CD4-positive, CD25-positive, alpha-beta regulatory T cell (primary cell): ENCODE results near the gene CACNB1. TPM values are rescaled to one million over a fixed set of nuclear protein-coding genes. Genes with fewer than 3 reads are reported as not detected.

Source experiments
- ATAC-seq, 2 donors: fragments of 150-1000 bp; cut with Tn5 transposase; one replicate each; pipeline ENCODE4 v1.10.0; 2021; ENCODE audit warnings: low read depth in 2 of 2, moderate number of reproducible peaks in 2 of 2, moderate library complexity in 1 of 2
- DNase-seq, 3 donors: peaks; one replicate each; pipeline versions ENCODE4 v3.0.0 to v3.0.0-alpha.2; 2012 to 2022; ENCODE audit warnings: mixed read lengths in 1 of 3
- H3K27ac ChIP-seq: one replicate; pipeline ENCODE4 v1.7.0; 2013; ENCODE audit warnings: mild to moderate bottlenecking, low read length; ENCODE audit not compliant: insufficient read depth, poor library complexity, severe bottlenecking
- H3K27me3 ChIP-seq: one replicate; pipeline ENCODE4 v1.7.0; 2013; ENCODE audit warnings: low read length; ENCODE audit not compliant: control insufficient read depth, insufficient read depth
- H3K36me3 ChIP-seq: one replicate; pipeline ENCODE4 v1.7.0; 2013; ENCODE audit warnings: mild to moderate bottlenecking, low read length, moderate library complexity; ENCODE audit not compliant: control insufficient read depth, insufficient read depth
- H3K4me1 ChIP-seq: 2 replicates; pipeline ENCODE4 v1.7.0; 2013; ENCODE audit warnings: mild to moderate bottlenecking, low read length; ENCODE audit not compliant: insufficient read depth, control insufficient read depth, poor library complexity, severe bottlenecking
- H3K4me3 ChIP-seq: one replicate; pipeline ENCODE4 v1.7.0; 2013; ENCODE audit warnings: low read depth, mild to moderate bottlenecking, low read length, moderate library complexity
- H3K9me3 ChIP-seq, 2 experiments: 1 replicate in 1 of 2; 2 replicates in 1 of 2; pipeline ENCODE4 v1.7.0; 2013; ENCODE audit warnings: low read length in 2 of 2, mild to moderate bottlenecking in 1 of 2, moderate library complexity in 1 of 2; ENCODE audit not compliant: control insufficient read depth in 2 of 2
- H3K27ac Mint-ChIP-seq, 3 donors: one replicate each; pipeline ENCODE4 v1.8.0; 2020 to 2022; ENCODE audit warnings: mild to moderate bottlenecking in 3 of 3, mixed read lengths in 3 of 3, moderate library complexity in 2 of 3
- H3K27me3 Mint-ChIP-seq: one replicate; pipeline ENCODE4 v1.8.0; 2022; ENCODE audit warnings: mild to moderate bottlenecking, mixed read lengths
- H3K36me3 Mint-ChIP-seq: one replicate; pipeline ENCODE4 v1.8.0; 2020; ENCODE audit warnings: mixed read lengths
- H3K4me1 Mint-ChIP-seq, 4 donors: one replicate each; pipeline ENCODE4 v1.8.0; 2020 to 2022; ENCODE audit warnings: mixed read lengths in 4 of 4, mild to moderate bottlenecking in 1 of 4
- H3K4me3 Mint-ChIP-seq, 4 donors: one replicate each; pipeline ENCODE4 v1.8.0; 2020 to 2022; ENCODE audit warnings: mild to moderate bottlenecking in 4 of 4, mixed read lengths in 4 of 4, moderate library complexity in 3 of 4
- H3K9me3 Mint-ChIP-seq, 7 donors: one replicate each; pipeline ENCODE4 v1.8.0; 2020 to 2022; ENCODE audit warnings: mixed read lengths in 7 of 7, mild to moderate bottlenecking in 3 of 7, moderate library complexity in 2 of 7
- polyA plus RNA-seq, 4 donors: library from polyadenylated mRNA; unstranded; fragments of 300-500 nt; fragmentation: Illumina TruSeq; gene quantifications; one replicate each; pipeline ENCODE4 v1.2.3, GENCODE V29; 2021
- total RNA-seq: library from RNA; stranded (reverse); gene quantifications from one replicate; pipeline ENCODE4 v1.2.3, GENCODE V29; 2022

CACNB1 gene
- total RNA-seq (19.3 TPM), polyA plus RNA-seq (1 to 10 TPM in 2 of 4 donors, under 1 TPM in 2; 0.48 to 1.5 (median 0.97) TPM)

GRCh38 chr17:39197380-39198185 lies at the start of gene CACNB1:
Gene CACNB1 (minus strand): TSS chr17:39197669. CDS start chr17:39197495, 174 bp downstream.
- peak; percentile 17 to 20 for ATAC-seq
- no peaks in the 10 kb centered on the region for H3K9me3 ChIP-seq
- H3K4me3 ChIP-seq = peak within 1 kb of the TSS; percentile 41
- Mint-ChIP-seq H3K9me3 (no peaks in the 10 kb centered on the region), H3K4me1 (peaks cover 10 to 69% (median 45%) of the 10 kb centered on the region in 4 donors), H3K27ac (peak within 1 kb of the TSS; percentile 78 to 100 (median 99)), H3K27me3 (peaks cover 7% of the 10 kb centered on the region), H3K36me3 (peaks cover 16% of the 10 kb centered on the region), H3K4me3 (peak within 1 kb of the TSS; percentile 89 to 97 (median 95))
- H3K27me3 ChIP-seq = no peaks in the 10 kb centered on the region
- H3K4me1 ChIP-seq = peaks cover 60% of the 10 kb centered on the region
- H3K36me3 ChIP-seq = peaks cover 15% of the 10 kb centered on the region
- DNase-seq = peak; percentile 51 to 76 (median 72)
- H3K27ac ChIP-seq = peak within 1 kb of the TSS; percentile 70

DNA sequence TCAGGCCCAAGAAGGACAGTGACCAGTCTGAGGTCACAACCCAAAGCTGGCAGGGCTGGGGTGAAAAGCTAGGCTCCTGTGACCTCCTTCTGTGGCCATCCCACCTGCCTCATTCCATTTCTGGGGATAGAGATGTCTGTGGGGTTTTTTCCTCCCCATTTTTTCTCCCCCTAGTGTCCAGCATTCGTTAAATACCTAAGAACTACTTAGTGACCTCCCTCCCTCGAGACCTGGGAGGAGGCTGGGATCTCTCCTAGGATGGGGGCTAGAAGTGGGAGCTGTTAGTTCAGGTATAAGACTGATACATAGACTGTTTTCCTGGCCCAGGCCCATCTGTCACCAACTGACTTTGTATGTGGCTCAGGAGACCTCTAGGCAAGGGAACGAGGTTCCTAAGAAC lies 48.8 kb upstream of the CACNB1 start:
- peaks cover 4 to 8% (median 6%) of the 10 kb centered on the region in 4 donors for H3K4me1 Mint-ChIP-seq

GRCh38 chr17:39244600-39245570 lies 47.4 kb upstream of the CACNB1 start:
- peaks cover 4 to 10% (median 6%) of the 10 kb centered on the region in 4 donors for H3K4me1 Mint-ChIP-seq
- H3K27me3 Mint-ChIP-seq = peaks cover 5% of the 10 kb centered on the region
- no peak overlapping the region for H3K27ac ChIP-seq
- no peak overlapping the region for H3K4me3 ChIP-seq
- H3K9me3 ChIP-seq = no peaks in the 10 kb centered on the region
- H3K4me3 Mint-ChIP-seq = peak overlapping the region in 3 of 4 donors; percentile 50 to 55 (median 55)
- H3K4me1 ChIP-seq = peaks cover 14% of the 10 kb centered on the region
- H3K27ac Mint-ChIP-seq = peak overlapping the region in 2 of 3 donors; percentile 60 to 70
- no peaks in the 10 kb centered on the region for H3K36me3 ChIP-seq
- no peaks in the 10 kb centered on the region for H3K9me3 Mint-ChIP-seq
- H3K27me3 ChIP-seq = no peaks in the 10 kb centered on the region
- DNase-seq (peak; percentile 75 to 87 (median 78)), ATAC-seq (peak; percentile 81 to 84)
- no peaks in the 10 kb centered on the region for H3K36me3 Mint-ChIP-seq

More for the DNA sequence above, 48.8 kb upstream of the CACNB1 start:
- Histone ChIP-seq H3K27me3 (no peaks in the 10 kb centered on the region), H3K36me3 (no peaks in the 10 kb centered on the region), H3K27ac (no peak overlapping the region), H3K4me3 (no peak overlapping the region), H3K4me1 (peaks cover 13% of the 10 kb centered on the region), H3K9me3 (no peaks in the 10 kb centered on the region)
- peak overlapping the region in 1 of 3 donors; percentile 42 for H3K27ac Mint-ChIP-seq
- DNase-seq = no peak
- no peaks in the 10 kb centered on the region for H3K36me3 Mint-ChIP-seq
- H3K27me3 Mint-ChIP-seq = peaks cover 5% of the 10 kb centered on the region
- no peak overlapping the region for H3K4me3 Mint-ChIP-seq
- ATAC-seq = no peak
- no peaks in the 10 kb centered on the region for H3K9me3 Mint-ChIP-seq

GRCh38 chr17:39244016-39244599 lies 46.6 kb upstream of the CACNB1 start:
- peak overlapping the region in 2 of 3 donors; percentile 63 to 70 for H3K27ac Mint-ChIP-seq
- H3K27me3 Mint-ChIP-seq = peaks cover 9% of the 10 kb centered on the region
- H3K27ac ChIP-seq = no peak overlapping the region
- H3K9me3 ChIP-seq = no peaks in the 10 kb centered on the region
- no peak overlapping the region for H3K4me3 ChIP-seq
- H3K4me3 Mint-ChIP-seq = peak overlapping the region in 1 of 4 donors; percentile 55
- no peaks in the 10 kb centered on the region for H3K36me3 Mint-ChIP-seq
- peaks cover 4 to 18% (median 12%) of the 10 kb centered on the region in 4 donors for H3K4me1 Mint-ChIP-seq
- ATAC-seq = peak in 1 of 2 donors; percentile 2
- no peaks in the 10 kb centered on the region for H3K9me3 Mint-ChIP-seq
- H3K27me3 ChIP-seq = no peaks in the 10 kb centered on the region
- H3K36me3 ChIP-seq = no peaks in the 10 kb centered on the region
- peaks cover 22% of the 10 kb centered on the region for H3K4me1 ChIP-seq
- DNase-seq = no peak

DNA sequence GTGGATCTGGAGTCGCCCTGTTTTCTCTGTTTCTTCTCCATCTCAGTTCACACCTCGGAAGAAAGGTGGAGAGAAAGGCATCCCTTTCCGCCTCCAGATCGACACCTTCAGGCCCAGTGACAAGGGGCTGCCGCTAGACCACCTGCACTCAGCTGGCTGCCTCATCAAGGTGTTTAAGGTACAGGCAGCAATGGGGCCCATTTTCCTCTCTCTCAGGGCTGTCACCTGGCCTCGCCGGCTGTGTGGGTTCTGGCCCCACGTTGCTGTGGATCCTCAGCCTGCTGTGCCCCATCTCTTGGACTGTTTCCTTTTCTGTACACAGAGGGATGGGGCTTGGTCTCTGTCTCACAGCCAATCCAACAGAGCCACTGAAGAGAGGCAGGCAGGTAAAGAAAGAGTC lies 45.7 kb upstream of the CACNB1 start:
- Mint-ChIP-seq H3K4me1 (peaks cover 9 to 26% (median 18%) of the 10 kb centered on the region in 4 donors), H3K36me3 (no peaks in the 10 kb centered on the region), H3K27me3 (peaks cover 9% of the 10 kb centered on the region), H3K9me3 (no peaks in the 10 kb centered on the region), H3K27ac (no peak overlapping the region), H3K4me3 (no peak overlapping the region)
- H3K27me3 ChIP-seq = no peaks in the 10 kb centered on the region
- H3K36me3 ChIP-seq = no peaks in the 10 kb centered on the region
- no peak for DNase-seq
- H3K4me3 ChIP-seq = no peak overlapping the region
- no peak overlapping the region for H3K27ac ChIP-seq
- no peaks in the 10 kb centered on the region for H3K9me3 ChIP-seq
- ATAC-seq = no peak
- peaks cover 31% of the 10 kb centered on the region for H3K4me1 ChIP-seq

GRCh38 chr17:39240631-39241030 lies 43.2 kb upstream of the CACNB1 start:
- H3K4me3 Mint-ChIP-seq = no peak overlapping the region
- ATAC-seq = no peak
- H3K4me1 Mint-ChIP-seq = peaks cover 9 to 41% (median 21%) of the 10 kb centered on the region in 4 donors
- H3K4me1 ChIP-seq = peaks cover 44% of the 10 kb centered on the region
- H3K36me3 ChIP-seq = no peaks in the 10 kb centered on the region
- peaks cover 9% of the 10 kb centered on the region for H3K27me3 Mint-ChIP-seq
- H3K36me3 Mint-ChIP-seq = no peaks in the 10 kb centered on the region
- H3K9me3 Mint-ChIP-seq = no peaks in the 10 kb centered on the region
- no peak overlapping the region for H3K27ac ChIP-seq
- H3K9me3 ChIP-seq = no peaks in the 10 kb centered on the region
- no peak for DNase-seq
- H3K27me3 ChIP-seq = no peaks in the 10 kb centered on the region
- peak overlapping the region in 1 of 3 donors; percentile 90 for H3K27ac Mint-ChIP-seq
- no peak overlapping the region for H3K4me3 ChIP-seq
